MCF 10A (cell line): ENCODE data around the gene SARDH. TPM values are rescaled to one million over a fixed set of nuclear protein-coding genes. Genes with fewer than 3 reads are reported as not detected.

ENCODE experiments used
- BruUV-seq: library from RNA; stranded (reverse); fragments of 400-500 nt; replicated peaks from 2 replicates; lab custom pipeline; 2021; lab: Mats Ljungman, UMichigan
- CTCF ChIA-PET: fragments of 300-600 bp; sonication (Branson Sonifier 250); formaldehyde crosslinking; extraction: SDS; loops from one replicate; lab custom pipeline; 2021; ENCODE audit warnings: antibody characterized with exemption, inconsistent platforms; lab: Yijun Ruan, JAX
- POLR2A ChIA-PET: fragments of 300-600, 350-650 bp; sonication (Branson Sonifier 250); formaldehyde crosslinking; extraction: SDS; loops from one replicate; lab custom pipeline; 2020; ENCODE audit warnings: antibody characterized with exemption, inconsistent platforms; lab: Yijun Ruan, JAX
- DNase-seq: peaks from one replicate; pipeline ENCODE4 v3.0.0-alpha.2; 2018; ENCODE audit not compliant: unreplicated experiment
- H3K27ac Mint-ChIP-seq: one replicate; pipeline ENCODE4 v1.8.0; 2022; ENCODE audit warnings: mild to moderate bottlenecking, low read depth, mixed read lengths; ENCODE audit not compliant: unreplicated experiment
- H3K27me3 Mint-ChIP-seq: one replicate; pipeline ENCODE4 v1.8.0; 2022; ENCODE audit warnings: mixed read lengths; ENCODE audit not compliant: insufficient read depth, unreplicated experiment
- H3K36me3 Mint-ChIP-seq: one replicate; pipeline ENCODE4 v1.8.0; 2022; ENCODE audit warnings: mild to moderate bottlenecking, moderate library complexity, mixed read lengths; ENCODE audit not compliant: insufficient read depth, unreplicated experiment
- H3K4me1 Mint-ChIP-seq: one replicate; pipeline ENCODE4 v1.8.0; 2022; ENCODE audit warnings: mixed read lengths; ENCODE audit not compliant: insufficient read depth, unreplicated experiment
- H3K4me3 Mint-ChIP-seq: one replicate; pipeline ENCODE4 v1.8.0; 2022; ENCODE audit warnings: mild to moderate bottlenecking, moderate library complexity, mixed read lengths; ENCODE audit not compliant: unreplicated experiment
- H3K9me3 Mint-ChIP-seq: one replicate; pipeline ENCODE4 v1.8.0; 2022; ENCODE audit warnings: mixed read lengths; ENCODE audit not compliant: unreplicated experiment
- CTCF ChIP-seq: fragments of 200-600 bp; IDR thresholded peaks from one replicate; pipeline ENCODE4 v1.8.0; 2022; ENCODE audit warnings: antibody characterized with exemption, mild to moderate bottlenecking; ENCODE audit not compliant: unreplicated experiment
- intact Hi-C: fragments of 100-400 bp; cut with micrococcal nuclease; formaldehyde crosslinking; loops from 2 replicates; pipeline ENCODE4 v1.14.1; 2022
- total RNA-seq: library from RNA; stranded (reverse); gene quantifications from 2 replicates; pipeline ENCODE4 v1.2.3, GENCODE V29; 2022

The SARDH gene
- total RNA-seq, 1 experiment from 2014 or later, result not detected

GRCh38 chr9:133614056-133614455, 124.1 kb downstream of the SARDH start:
- CTCF ChIA-PET, result no interaction called here
- POLR2A ChIA-PET, result no interaction called here
- no peak overlapping the region for H3K27ac Mint-ChIP-seq
- intact Hi-C loops, result no loop called here
- no TSS peak for BruUV-seq
- H3K36me3 Mint-ChIP-seq, result no peaks in the 10 kb centered on the region
- H3K4me3 Mint-ChIP-seq, result no peak overlapping the region
- DNase-seq, result no peak
- H3K9me3 Mint-ChIP-seq, result no peaks in the 10 kb centered on the region
- peaks cover 87% of the 10 kb centered on the region for H3K27me3 Mint-ChIP-seq
- H3K4me1 Mint-ChIP-seq, result no peaks in the 10 kb centered on the region
- no peak for TF ChIP-seq CTCF

Other genes with a start within 250 kb of the SARDH start
- gene MYMK, start 213.4 kb downstream of the SARDH start, total RNA-seq, result not detected in 2 replicates
- not detected in 2 replicates for gene ADAMTSL2, start 203.6 kb downstream of the SARDH start, total RNA-seq
- not detected in 2 replicates for gene FAM163B, start 129.0 kb downstream of the SARDH start, total RNA-seq
- gene DBH, start 102.0 kb downstream of the SARDH start, total RNA-seq, result not detected in 2 replicates